Sigmoid colon (tissue), 7 donors: ENCODE results near the gene PPIA. TPM values are rescaled to one million over a fixed set of nuclear protein-coding genes. Genes with fewer than 3 reads are reported as not detected.

Source experiments
- DNase-seq: peaks from one replicate; pipeline ENCODE4 v3.0.0-alpha.2; 2019
- H3K27ac ChIP-seq, 4 donors: fragments of 200-600 bp; sonication (generic); one replicate each; pipeline ENCODE4 v1.5.1; 2016 to 2019; ENCODE audit warnings: mild to moderate bottlenecking in 1 of 4
- H3K27me3 ChIP-seq, 3 donors: fragments of 200-600 bp; sonication (generic); one replicate each; pipeline ENCODE4 v1.5.1; 2019; ENCODE audit warnings: mild to moderate bottlenecking in 1 of 3
- H3K36me3 ChIP-seq, 4 donors: fragments of 200-600 bp; sonication (generic); one replicate each; pipeline ENCODE4 v1.5.1; 2016 to 2019
- H3K4me1 ChIP-seq, 4 donors: fragments of 200-600 bp; sonication (generic); one replicate each; pipeline ENCODE4 v1.5.1; 2017 to 2019
- H3K4me3 ChIP-seq, 4 donors: fragments of 200-600 bp; sonication (generic); one replicate each; pipeline ENCODE4 v1.5.1; 2017 to 2019; ENCODE audit warnings: mild to moderate bottlenecking in 2 of 4, moderate library complexity in 1 of 4
- H3K9me3 ChIP-seq, 4 donors: fragments of 200-600 bp in 3 of 4; sonication (generic) in 3 of 4; one replicate each; pipeline versions ENCODE4 v1.5.1 to v1.6.1; 2013 to 2019
- EP300 ChIP-seq, 4 donors: sonication (generic); formaldehyde crosslinking; IDR thresholded peaks; one replicate each; pipeline ENCODE4 v1.6.1; 2017; ENCODE audit warnings: antibody characterized with exemption in 4 of 4
- POLR2A ChIP-seq, 2 donors: fragments of 450-650 bp; IDR thresholded peaks; one replicate each; pipeline ENCODE4 v1.6.1; 2016; ENCODE audit warnings: antibody characterized with exemption in 2 of 2, mild to moderate bottlenecking in 2 of 2, moderate library complexity in 2 of 2
- POLR2AphosphoS5 ChIP-seq, 4 donors: sonication (generic); formaldehyde crosslinking; IDR thresholded peaks; one replicate each; pipeline ENCODE4 v1.6.1; 2017; ENCODE audit warnings: antibody characterized with exemption in 4 of 4
- WGBS, 2 donors: extraction: QIAGEN DNeasy Blood & Tissue Kit; methylation state at CpG; one replicate each; pipeline ENCODE4 v1.1.7; 2013; 5-methylcytosine and 5-hydroxymethylcytosine counted together
- intact Hi-C: fragments of 100-400 bp; cut with DNase I; formaldehyde crosslinking; loops from one replicate; pipeline ENCODE4 v1.15.1; 2023
- polyA plus RNA-seq, 3 donors: library from polyadenylated mRNA; stranded (reverse); fragments of 200-250 nt; gene quantifications; one replicate each; pipeline ENCODE4 v1.2.3, GENCODE V29; 2013
- total RNA-seq, 4 donors: library from RNA; depleted of rRNA; stranded (reverse); fragments of >200 nt; gene quantifications; one replicate each; pipeline ENCODE4 v1.1.0, GENCODE V29; 2016
- TF ChIP-seq, protein P1 (sequence below), 4 experiments: fragments of 450-650 bp in 3 of 4; fragments of 200-600 bp in 1 of 4; IDR thresholded peaks; one replicate each; pipeline ENCODE4 v1.5.1; 2016 to 2019; ENCODE audit warnings: antibody characterized with exemption in 4 of 4, mild to moderate bottlenecking in 3 of 4, moderate library complexity in 2 of 4
- donor health status: healthy with polysubstance abuse.
- donor health status: Bipolar disorder and iron deficiency.
- donor health status: healthy.

The PPIA gene
- total and polyA plus RNA-seq, 7 donors, result 1,033 to 3,915 (median 1,396) TPM

DNA sequence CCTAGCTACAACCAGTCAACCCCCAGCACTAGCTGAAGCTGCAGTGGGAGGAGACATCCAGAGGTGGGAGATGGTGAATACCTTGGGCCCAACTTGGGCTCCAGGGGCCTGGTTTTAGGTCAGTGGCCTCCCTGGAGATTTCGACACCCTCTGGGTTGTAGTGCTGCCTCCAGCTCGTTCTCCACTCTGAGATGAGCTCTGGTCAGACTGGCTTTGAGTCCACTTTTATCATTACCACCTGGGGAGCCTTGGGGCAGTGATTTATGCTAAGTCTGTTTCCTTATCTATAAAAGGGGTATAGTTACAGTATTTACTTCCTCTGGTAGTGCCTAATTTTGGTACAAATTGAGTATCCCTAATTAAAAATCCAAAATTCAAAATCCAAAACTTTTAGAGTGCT is 22.8 kb downstream of the PPIA start:
- H3K4me3 ChIP-seq, result no peak overlapping the region
- no peaks in the 10 kb centered on the region for H3K4me1 ChIP-seq
- no peak overlapping the region for H3K27ac ChIP-seq
- TF ChIP-seq POLR2AphosphoS5 (IDR thresholded peaks at IDR 0.05), result no peak
- TF ChIP-seq EP300 (IDR thresholded peaks at IDR 0.05), result no peak
- TF ChIP-seq POLR2A (IDR thresholded peaks at IDR 0.05), result no peak
- TF ChIP-seq, protein P1, sequence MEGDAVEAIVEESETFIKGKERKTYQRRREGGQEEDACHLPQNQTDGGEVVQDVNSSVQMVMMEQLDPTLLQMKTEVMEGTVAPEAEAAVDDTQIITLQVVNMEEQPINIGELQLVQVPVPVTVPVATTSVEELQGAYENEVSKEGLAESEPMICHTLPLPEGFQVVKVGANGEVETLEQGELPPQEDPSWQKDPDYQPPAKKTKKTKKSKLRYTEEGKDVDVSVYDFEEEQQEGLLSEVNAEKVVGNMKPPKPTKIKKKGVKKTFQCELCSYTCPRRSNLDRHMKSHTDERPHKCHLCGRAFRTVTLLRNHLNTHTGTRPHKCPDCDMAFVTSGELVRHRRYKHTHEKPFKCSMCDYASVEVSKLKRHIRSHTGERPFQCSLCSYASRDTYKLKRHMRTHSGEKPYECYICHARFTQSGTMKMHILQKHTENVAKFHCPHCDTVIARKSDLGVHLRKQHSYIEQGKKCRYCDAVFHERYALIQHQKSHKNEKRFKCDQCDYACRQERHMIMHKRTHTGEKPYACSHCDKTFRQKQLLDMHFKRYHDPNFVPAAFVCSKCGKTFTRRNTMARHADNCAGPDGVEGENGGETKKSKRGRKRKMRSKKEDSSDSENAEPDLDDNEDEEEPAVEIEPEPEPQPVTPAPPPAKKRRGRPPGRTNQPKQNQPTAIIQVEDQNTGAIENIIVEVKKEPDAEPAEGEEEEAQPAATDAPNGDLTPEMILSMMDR (IDR thresholded peaks at IDR 0.05), result no peak
- intact Hi-C loops, result no loop called here
- no peaks in the 10 kb centered on the region for H3K27me3 ChIP-seq
- no peak for DNase-seq
- H3K9me3 ChIP-seq, result no peaks in the 10 kb centered on the region
- H3K36me3 ChIP-seq, result no peaks in the 10 kb centered on the region
- WGBS, 2 donors, result 84 to 85% methylated on average over 2 of the region's 2 CpGs

DNA sequence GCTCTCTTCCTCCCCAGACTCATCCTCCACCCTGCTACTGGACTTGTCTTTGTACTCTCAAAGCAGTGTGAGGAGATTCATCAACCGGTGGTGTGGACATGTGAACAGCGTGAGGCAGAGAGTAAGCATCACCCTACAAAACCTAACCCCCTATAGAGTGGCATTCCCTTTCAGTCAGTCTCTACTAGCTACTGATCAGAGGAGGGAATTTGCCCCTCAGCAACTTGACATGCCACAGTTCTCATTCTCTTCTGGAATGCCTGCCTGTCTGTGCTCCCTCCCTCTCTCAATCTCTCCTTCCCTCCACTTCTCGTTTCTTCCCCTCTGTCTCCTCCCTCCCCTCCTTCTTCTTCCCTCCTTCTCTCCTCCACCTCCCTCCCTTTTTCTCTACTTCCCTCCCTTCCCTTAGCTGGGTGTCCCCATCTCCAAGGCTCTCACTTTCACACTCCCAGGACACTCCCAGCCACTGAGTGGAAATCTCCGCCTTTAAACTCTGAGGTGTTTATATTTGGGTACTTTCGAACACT is 26.8 kb downstream of the PPIA start:
- no peak for DNase-seq
- Histone ChIP-seq H3K9me3 (no peaks in the 10 kb centered on the region), H3K4me1 (no peaks in the 10 kb centered on the region), H3K4me3 (no peak overlapping the region), H3K27ac (no peak overlapping the region), H3K27me3 (no peaks in the 10 kb centered on the region), H3K36me3 (peaks cover 0 to 23% (median 6%) of the 10 kb centered on the region in 4 donors)
- intact Hi-C loops, result no loop called here
- no peak for TF ChIP-seq POLR2AphosphoS5 (IDR thresholded peaks at IDR 0.05)
- no peak for TF ChIP-seq EP300 (IDR thresholded peaks at IDR 0.05)
- no peak for TF ChIP-seq POLR2A (IDR thresholded peaks at IDR 0.05)
- TF ChIP-seq, protein P1 (IDR thresholded peaks at IDR 0.05), result no peak
- WGBS, 2 donors, result 87% methylated on average over 5 of the region's 5 CpGs

DNA sequence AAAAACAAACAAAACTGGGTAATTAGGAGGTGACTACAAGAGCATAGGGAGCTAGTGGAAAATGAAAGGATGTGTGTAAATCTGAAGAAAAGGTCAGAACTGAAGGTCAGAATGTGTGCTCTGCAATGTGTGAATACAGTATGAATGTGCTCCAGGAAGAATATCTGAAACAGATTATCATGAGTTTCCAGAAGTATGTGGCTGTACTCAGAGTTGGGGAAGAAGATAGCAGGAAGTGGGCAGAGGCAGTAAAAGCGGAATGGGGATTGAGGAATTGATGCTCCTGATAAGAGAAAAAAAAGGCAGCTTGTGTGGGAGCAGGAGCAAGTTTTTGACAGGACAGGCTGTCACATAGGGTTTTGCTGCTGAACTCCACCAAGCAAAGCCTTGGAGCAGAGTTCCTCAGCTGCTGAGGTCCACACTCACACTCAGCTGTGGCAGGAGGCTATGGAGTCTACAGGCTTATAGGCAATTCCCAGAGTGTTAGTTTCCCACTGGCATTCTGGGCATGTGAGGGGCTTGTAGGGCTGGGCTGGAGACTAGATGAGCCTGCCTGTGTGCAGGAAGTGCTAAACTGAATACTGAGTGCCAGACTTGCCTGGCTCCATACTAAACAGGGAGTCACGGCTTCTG is 28.5 kb downstream of the PPIA start:
- no peaks in the 10 kb centered on the region for H3K9me3 ChIP-seq
- TF ChIP-seq POLR2AphosphoS5 (IDR thresholded peaks at IDR 0.05) (no peak), EP300 (IDR thresholded peaks at IDR 0.05) (no peak)
- intact Hi-C loops, result no loop called here
- no peaks in the 10 kb centered on the region for H3K27me3 ChIP-seq
- DNase-seq, result no peak
- no peaks in the 10 kb centered on the region for H3K4me1 ChIP-seq
- 74 to 86% methylated on average over 2 of the region's 2 CpGs for WGBS, 2 donors
- no peak overlapping the region for H3K4me3 ChIP-seq
- peaks cover 0 to 40% (median 16%) of the 10 kb centered on the region in 4 donors for H3K36me3 ChIP-seq
- no peak overlapping the region for H3K27ac ChIP-seq

DNA sequence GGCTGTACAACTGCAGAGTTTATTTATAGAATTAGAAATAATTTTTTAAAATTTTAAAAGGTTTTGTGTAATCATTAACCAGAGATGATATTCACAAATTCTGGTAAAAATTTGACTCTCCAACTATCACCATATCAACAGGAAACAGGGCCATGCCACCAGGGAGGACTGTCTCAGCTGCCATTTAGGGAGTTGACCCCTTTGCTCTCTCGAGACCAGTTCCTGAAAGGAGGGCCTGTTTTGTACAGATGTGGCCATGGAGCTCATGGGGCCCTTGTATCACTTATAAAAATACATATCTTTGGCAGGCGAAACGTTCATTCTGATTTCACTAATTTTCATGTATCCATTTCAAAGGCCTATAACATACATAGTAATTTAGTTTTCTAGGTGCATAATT is 31.1 kb downstream of the PPIA start:
- Histone ChIP-seq H3K36me3 (peaks cover 7 to 64% (median 23%) of the 10 kb centered on the region in 4 donors), H3K27ac (no peak overlapping the region), H3K4me3 (no peak overlapping the region), H3K27me3 (no peaks in the 10 kb centered on the region), H3K9me3 (no peaks in the 10 kb centered on the region), H3K4me1 (no peaks in the 10 kb centered on the region)
- TF ChIP-seq POLR2AphosphoS5 (IDR thresholded peaks at IDR 0.05), result no peak
- TF ChIP-seq, protein P1 (IDR thresholded peaks at IDR 0.05), result no peak
- TF ChIP-seq EP300 (IDR thresholded peaks at IDR 0.05), result no peak
- no peak for TF ChIP-seq POLR2A (IDR thresholded peaks at IDR 0.05)
- intact Hi-C loops, result no loop called here
- DNase-seq, result no peak
- 79 to 86% methylated on average over 3 of the region's 3 CpGs for WGBS, 2 donors

DNA sequence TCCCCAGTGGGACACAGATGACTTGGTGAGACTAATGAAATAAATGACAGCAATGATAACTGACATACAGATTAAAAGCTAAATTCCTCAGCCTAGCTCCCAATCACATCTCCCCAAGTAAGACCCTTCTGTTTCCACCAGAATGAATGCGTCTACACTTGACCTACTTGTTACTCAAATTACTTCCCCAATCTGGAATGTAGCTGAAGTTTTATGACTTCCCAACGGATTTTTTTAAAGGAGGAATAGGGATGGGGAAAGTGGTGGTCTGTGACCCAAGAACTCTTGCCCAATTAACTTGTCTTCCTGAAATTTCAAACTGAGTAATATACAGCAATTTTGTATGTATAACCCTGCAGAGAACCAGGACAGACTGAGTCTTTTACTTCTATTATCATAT is 42.3 kb downstream of the PPIA start:
- WGBS, 2 donors, result 57 to 70% methylated on average over 2 of the region's 2 CpGs
- Histone ChIP-seq H3K9me3 (no peaks in the 10 kb centered on the region), H3K27me3 (no peaks in the 10 kb centered on the region), H3K4me3 (no peak overlapping the region), H3K4me1 (peaks cover 0 to 26% (median 23%) of the 10 kb centered on the region in 4 donors), H3K27ac (no peak overlapping the region), H3K36me3 (peaks cover 0 to 60% (median 34%) of the 10 kb centered on the region in 4 donors)
- TF ChIP-seq POLR2A (IDR thresholded peaks at IDR 0.05) (no peak), POLR2AphosphoS5 (IDR thresholded peaks at IDR 0.05) (no peak), EP300 (IDR thresholded peaks at IDR 0.05) (no peak)
- TF ChIP-seq, protein P1 (IDR thresholded peaks at IDR 0.05), result no peak
- intact Hi-C loops, result no loop called here
- no peak for DNase-seq
